ENCODE measurements around the gene NHSL1. TPM values are rescaled to one million over a fixed set of nuclear protein-coding genes. Genes with fewer than 3 reads are reported as not detected.

NHSL1 gene
- total and polyA plus RNA-seq, 2 of the 8 experiments (the other 6 are each of a cell fraction or from before 2014, with no cell fraction given) = 7.2 to 32.4 TPM

- H3K4me3 ChIP-seq (ENCODE audit: extremely low read depth in 1 of 4, insufficient read depth in 2 of 4, low read depth in 3 of 4, low read length in 4 of 4) = peak overlapping the region in 1 of 4 experiments; percentile 45; a peak in 1 of 8 replicates
- CTCF ChIA-PET (ENCODE audit: partially characterized antibody) = interaction anchor here (1.4 kb wide), 2 partner anchors 11 to 25 kb away, joined by 3 to 7 read pairs; no protein-coding TSS in a partner anchor
- no peak for FAIRE-seq
Measured at GRCh38 chr6:138484018-138484731, 15.1 kb downstream of the NHSL1 start.

More at GRCh38 chr6:138484018-138484731, 15.1 kb downstream of the NHSL1 start:
- Histone ChIP-seq H3K4ac (replicated peaks; ENCODE audit: insufficient read length, low read depth, low read length) (no peak overlapping the region), H3K4me1 (replicated peaks in 1 of 4; ENCODE audit: control insufficient read depth in 3 of 4, insufficient read depth in 4 of 4, low read length in 3 of 4) (peaks cover 0 to 26% (median 18%) of the 10 kb centered on the region in 4 experiments; a peak in 4 of 7 replicates), H3K56ac (replicated peaks; ENCODE audit: insufficient read length, low read depth, low read length) (no peak overlapping the region), H3K4me2 (ENCODE audit: insufficient read depth in 1 of 2, low read depth in 2 of 2, low read length in 2 of 2) (peak overlapping the region in 1 of 2 experiments; percentile 73; a peak in 1 of 4 replicates), H3K36me3 (ENCODE audit: control insufficient read depth in 2 of 4, insufficient read depth in 4 of 4, low read length in 3 of 4) (no peaks in the 10 kb centered on the region; a peak in 2 of 8 replicates), H2BK20ac (ENCODE audit: low read length) (no peak overlapping the region), H3K23ac (ENCODE audit: insufficient read length) (no peak overlapping the region), H2AK5ac (ENCODE audit: low read depth, low read length) (0 out of 2 replicates have a peak overlapping the region, but pooled peaks have one; percentile 29), H4K5ac (ENCODE audit: insufficient read length, low read depth, low read length) (peak overlapping the region; percentile 95), H3K23me2 (ENCODE audit: low read depth, low read length) (no peaks in the 10 kb centered on the region; the same call in 1 of the 2 replicates), H3K9ac (replicated peaks in 1 of 4; ENCODE audit: extremely low read depth in 1 of 4, low read depth in 3 of 4, low read length in 3 of 4) (no peak overlapping the region), H3K79me1 (ENCODE audit: low read depth, low read length) (no peaks in the 10 kb centered on the region; the same call in 1 of the 2 replicates), H3K27ac (ENCODE audit: low read depth, low read length) (no peak overlapping the region), H4K20me1 (replicated peaks in 1 of 2; ENCODE audit: control insufficient read depth in 1 of 2, insufficient read depth in 2 of 2, low read length in 2 of 2) (no peaks in the 10 kb centered on the region), H3K14ac (ENCODE audit: insufficient read length) (no peak overlapping the region), H3K27me3 (replicated peaks in 1 of 4; ENCODE audit: control insufficient read depth in 3 of 4, extremely low read depth in 1 of 4, insufficient read depth in 3 of 4, low read length in 3 of 4) (no peaks in the 10 kb centered on the region), H2AFZ (ENCODE audit: low read length) (no peak overlapping the region), H2BK12ac (ENCODE audit: low read depth, low read length) (no peak overlapping the region), H3K9me3 (ENCODE audit: insufficient read depth in 2 of 2, low read depth in 1 of 2, low read length in 1 of 2) (no peaks in the 10 kb centered on the region), H2BK5ac (ENCODE audit: low read depth, low read length) (no peak overlapping the region), H4K91ac (replicated peaks; ENCODE audit: insufficient read length, low read length) (no peak overlapping the region), H4K8ac (ENCODE audit: extremely low read depth, insufficient read depth, low read length) (no peak overlapping the region), H2BK15ac (ENCODE audit: low read length) (0 out of 2 replicates have a peak overlapping the region, but pooled peaks have one; percentile 32), H2BK120ac (replicated peaks; ENCODE audit: low read depth, low read length) (no peak overlapping the region), H3K79me2 (ENCODE audit: control insufficient read depth in 1 of 2, insufficient read depth in 2 of 2, low read length in 2 of 2) (peaks cover 0 to 21% of the 10 kb centered on the region in 2 experiments; a peak in 2 of 4 replicates), H3K18ac (ENCODE audit: extremely low read depth, low read length) (peak overlapping the region; percentile 29; the same call in 1 of the 2 replicates)
- POLR2A ChIA-PET (ENCODE audit: partially characterized antibody) = interaction anchor here (0.7 to 1.2 kb wide), 2 partner anchors 14 to 16 kb away, joined by 3 read pairs; no protein-coding TSS in a partner anchor
- DNase-seq (ENCODE audit: low read depth in 1 of 2, low spot score in 2 of 2) = no peak
- WGBS, 2 experiments (ENCODE audit: extremely low coverage in 1 of 2, insufficient coverage in 1 of 2, insufficient read length in 1 of 2, insufficient replicate concordance in 2 of 2, low coverage in 1 of 2, low lambda C conversion rate in 2 of 2, missing lambda C conversion rate in 1 of 2) = 75% methylated on average over 3 of the region's 3 CpGs; no CpG with 5 or more reads in 1 of the 2 experiments
- no peak for TF ChIP-seq SUZ12 (IDR thresholded peaks at IDR 0.05; ENCODE audit: low read length)
- TF ChIP-seq SP2 (IDR thresholded peaks at IDR 0.05; ENCODE audit: low read length) = no peak
- TF ChIP-seq CBX5 (IDR thresholded peaks at IDR 0.05; ENCODE audit: low read depth, low read length) = no peak
- no peak for TF ChIP-seq POLR2A (IDR thresholded peaks at IDR 0.05; ENCODE audit: control extremely low read depth in 1 of 2, low read depth in 2 of 2, low read length in 2 of 2)
